GM12874 (cell line): ENCODE data around the gene MAD1L1.

Experiments
- TF ChIP-seq, protein P1 (sequence below): IDR thresholded peaks from 2 replicates; pipeline ENCODE4 v1.5.1; 2011; ENCODE audit warnings: low read depth, mild to moderate bottlenecking, control low read depth, low read length, moderate library complexity; ENCODE audit not compliant: insufficient read depth

The MAD1L1 gene

GRCh38 chr7:2108501-2109250 is 124.1 kb downstream of the MAD1L1 start:
- TF ChIP-seq, protein P1, sequence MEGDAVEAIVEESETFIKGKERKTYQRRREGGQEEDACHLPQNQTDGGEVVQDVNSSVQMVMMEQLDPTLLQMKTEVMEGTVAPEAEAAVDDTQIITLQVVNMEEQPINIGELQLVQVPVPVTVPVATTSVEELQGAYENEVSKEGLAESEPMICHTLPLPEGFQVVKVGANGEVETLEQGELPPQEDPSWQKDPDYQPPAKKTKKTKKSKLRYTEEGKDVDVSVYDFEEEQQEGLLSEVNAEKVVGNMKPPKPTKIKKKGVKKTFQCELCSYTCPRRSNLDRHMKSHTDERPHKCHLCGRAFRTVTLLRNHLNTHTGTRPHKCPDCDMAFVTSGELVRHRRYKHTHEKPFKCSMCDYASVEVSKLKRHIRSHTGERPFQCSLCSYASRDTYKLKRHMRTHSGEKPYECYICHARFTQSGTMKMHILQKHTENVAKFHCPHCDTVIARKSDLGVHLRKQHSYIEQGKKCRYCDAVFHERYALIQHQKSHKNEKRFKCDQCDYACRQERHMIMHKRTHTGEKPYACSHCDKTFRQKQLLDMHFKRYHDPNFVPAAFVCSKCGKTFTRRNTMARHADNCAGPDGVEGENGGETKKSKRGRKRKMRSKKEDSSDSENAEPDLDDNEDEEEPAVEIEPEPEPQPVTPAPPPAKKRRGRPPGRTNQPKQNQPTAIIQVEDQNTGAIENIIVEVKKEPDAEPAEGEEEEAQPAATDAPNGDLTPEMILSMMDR: no peak

- TF ChIP-seq, protein P1: no peak
Measured at GRCh38 chr7:2108071-2108455, 124.7 kb downstream of the MAD1L1 start.

GRCh38 chr7:2107386-2108070 is 125.2 kb downstream of the MAD1L1 start:
- TF ChIP-seq, protein P1: no peak

- TF ChIP-seq, protein P1: no peak
Measured at GRCh38 chr7:2106924-2107323, 125.8 kb downstream of the MAD1L1 start.

- TF ChIP-seq, protein P1: no peak
Measured at GRCh38 chr7:2106440-2106839, 126.3 kb downstream of the MAD1L1 start.

DNA sequence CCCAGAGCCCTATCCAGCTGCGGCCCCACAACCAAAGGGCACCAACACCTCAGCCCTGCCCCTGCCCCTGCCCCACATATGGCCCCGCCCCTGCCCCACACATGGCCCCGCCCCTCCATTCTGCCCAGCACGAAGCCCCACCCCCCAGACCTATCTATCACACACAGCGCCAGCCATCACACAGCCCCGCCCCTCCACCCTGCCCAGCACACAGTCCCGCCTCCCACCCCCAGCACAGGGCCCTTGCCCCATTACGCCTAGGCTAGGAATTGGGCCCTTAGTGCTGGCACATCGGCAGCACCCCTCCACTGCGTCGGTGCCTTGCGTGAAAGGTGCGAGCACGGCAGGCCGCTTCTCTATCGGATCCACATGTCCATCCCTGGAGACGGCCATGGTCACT is 126.8 kb downstream of the MAD1L1 start:
- TF ChIP-seq, protein P1: no peak

DNA sequence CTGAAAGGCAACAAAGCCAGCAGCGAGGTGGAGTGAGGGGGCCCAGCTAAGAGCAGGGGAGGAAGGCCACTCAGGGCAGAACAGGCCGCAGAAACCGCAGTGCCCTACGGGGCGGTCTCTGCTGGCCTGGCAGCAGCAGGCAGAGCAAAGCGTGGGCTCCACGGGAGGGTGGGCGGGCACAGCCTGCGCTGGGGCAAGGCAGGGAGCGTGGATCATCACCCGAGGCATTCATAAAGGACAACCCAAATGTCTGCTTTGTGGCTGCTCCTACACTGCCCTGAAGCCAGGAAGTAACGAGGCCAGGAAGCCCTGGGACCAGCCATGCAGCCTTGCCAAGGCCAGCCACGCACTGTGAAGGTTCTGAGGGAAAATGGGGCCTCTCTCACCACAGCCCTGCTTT is 127.5 kb downstream of the MAD1L1 start:
- TF ChIP-seq, protein P1: no peak
